Activated naive CD4-positive, alpha-beta T cell treated with anti-CD3 and anti-CD28 coated beads, Interleukin-2, amount 50 U/mL, for 16 hours (primary cell): ENCODE results near the gene DUS2.
"Not testable (repeated sequence)": the region's sequence is repeated elsewhere in the genome, so short reads cannot be mapped to it uniquely, and the experiment has no call there.

Experiments used
- DNase-seq: peaks from one replicate; pipeline ENCODE4 v3.0.0-alpha.2; 2020

Gene DUS2

DNA sequence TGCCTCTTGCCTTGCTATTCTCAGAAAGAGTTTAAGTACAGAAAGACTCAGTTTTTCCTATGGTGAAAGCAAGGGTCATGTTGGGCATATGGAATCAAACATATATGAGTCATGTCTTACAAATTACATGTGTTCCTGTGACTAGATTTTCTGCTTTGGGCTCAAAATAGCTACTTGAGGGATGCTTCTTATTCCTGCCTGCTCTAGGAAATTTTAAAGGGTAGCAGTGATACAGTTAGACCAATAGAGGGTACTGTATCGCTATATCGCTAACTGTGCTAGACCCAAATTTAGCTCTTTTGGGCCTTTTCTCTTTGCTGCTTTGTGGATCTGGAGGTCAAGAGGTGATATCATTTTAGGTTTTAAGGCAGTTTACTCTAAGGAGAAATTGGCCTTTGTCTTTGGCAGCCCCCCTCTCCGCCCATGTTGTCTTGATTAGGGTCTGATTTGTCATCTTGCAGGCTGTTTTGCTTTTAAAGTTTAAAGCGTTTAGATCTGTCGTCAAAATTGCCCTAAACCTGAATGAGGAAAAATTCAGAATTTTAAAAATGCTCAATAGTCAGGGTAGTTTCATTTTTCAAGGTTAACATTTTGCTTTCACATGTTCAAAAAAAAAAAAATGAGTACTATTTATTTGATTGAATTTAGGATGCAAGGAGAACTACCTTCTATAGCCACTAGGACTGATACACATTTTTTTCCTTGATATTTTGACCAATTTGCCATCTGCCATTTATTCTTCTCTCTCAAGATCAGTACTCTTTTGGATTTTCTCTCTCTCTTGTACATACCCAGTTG is 70.9 kb downstream of the DUS2 start:
- DNase-seq: no peak

- no peak for DNase-seq
Measured at GRCh38 chr16:68094614-68094934, 71.5 kb downstream of the DUS2 start.

DNA sequence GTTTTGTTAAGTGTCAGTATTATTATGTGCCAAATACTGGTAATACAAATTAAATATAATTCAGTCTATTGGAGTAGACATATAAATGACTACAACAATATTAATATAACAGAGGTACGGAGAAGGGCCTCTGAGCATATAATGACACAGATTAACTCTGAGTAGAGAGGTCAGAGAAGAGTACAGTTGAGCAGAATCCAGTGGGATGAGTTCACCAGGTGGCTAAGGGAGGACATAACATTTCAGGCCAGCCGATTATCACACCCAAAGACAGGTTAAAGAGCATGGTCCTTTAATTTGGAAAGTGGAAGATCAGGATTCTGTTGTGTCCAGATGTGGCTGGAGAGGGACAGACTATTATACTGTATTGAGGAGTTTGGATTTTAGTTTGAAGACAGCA is 73.4 kb downstream of the DUS2 start:
- DNase-seq: no peak

DNA sequence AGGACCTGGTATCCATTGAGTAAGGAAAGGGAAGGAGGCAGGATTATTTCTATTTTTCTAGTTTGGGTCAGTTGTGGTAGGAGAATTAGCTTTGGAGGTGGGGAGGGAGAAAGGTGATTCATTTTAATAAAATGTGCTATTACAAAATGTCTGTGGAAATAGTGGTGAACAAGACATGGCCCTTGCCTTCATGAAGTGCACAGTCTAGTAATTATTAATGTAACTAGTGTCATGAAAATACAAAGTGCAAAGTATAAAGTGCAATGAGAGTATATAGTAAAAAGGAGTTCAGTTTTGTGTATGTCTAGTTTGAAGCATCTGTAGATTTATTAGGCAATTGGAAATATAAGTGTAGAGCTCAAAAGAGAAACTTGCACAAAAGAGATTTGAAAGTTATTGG is 74.0 kb downstream of the DUS2 start:
- DNase-seq: no peak

DNA sequence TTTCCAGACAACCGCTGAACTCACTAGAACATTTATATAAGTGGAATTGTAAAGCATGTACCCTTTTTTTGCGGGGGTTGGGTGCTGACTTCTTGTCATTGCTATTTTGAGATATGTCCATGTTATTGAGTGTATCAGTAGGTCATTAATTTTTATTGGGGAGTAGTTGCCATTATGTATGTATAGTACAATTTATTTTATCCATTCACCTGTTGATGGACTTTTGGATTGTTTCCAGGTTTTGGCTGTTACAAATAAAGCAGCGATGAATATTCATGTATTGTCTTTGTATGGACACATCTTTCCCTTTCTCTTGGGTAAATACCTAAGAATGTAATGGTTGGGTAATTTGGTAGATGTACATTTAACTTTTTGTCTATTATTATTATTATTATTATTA is 74.8 kb downstream of the DUS2 start:
- no peak for DNase-seq

DNA sequence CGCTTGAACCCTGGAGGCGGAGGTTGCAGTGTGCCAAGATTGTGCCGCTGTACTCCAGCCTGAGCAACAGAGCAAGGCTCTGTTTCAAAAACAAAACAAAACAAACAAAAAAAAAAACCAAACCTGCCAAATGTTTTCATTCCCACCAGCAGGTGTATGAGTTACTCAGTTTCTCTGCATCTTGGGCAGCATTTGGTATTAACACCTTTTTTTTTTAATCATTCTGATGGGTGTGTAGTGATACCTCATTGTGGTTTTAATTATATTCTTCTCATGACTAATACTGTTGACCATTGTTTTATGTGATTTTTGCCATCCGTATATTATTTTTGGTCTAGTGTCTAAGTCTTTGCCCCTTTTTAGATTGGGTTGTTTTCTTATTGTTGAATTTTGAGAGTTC is 77.4 kb downstream of the DUS2 start:
- no peak for DNase-seq

GRCh38 chr16:68105611-68106010 is 82.5 kb downstream of the DUS2 start:
- no peak for DNase-seq

- DNase-seq: not testable (repeated sequence)
Measured at GRCh38 chr16:68107230-68107928, 84.3 kb downstream of the DUS2 start.

DNA sequence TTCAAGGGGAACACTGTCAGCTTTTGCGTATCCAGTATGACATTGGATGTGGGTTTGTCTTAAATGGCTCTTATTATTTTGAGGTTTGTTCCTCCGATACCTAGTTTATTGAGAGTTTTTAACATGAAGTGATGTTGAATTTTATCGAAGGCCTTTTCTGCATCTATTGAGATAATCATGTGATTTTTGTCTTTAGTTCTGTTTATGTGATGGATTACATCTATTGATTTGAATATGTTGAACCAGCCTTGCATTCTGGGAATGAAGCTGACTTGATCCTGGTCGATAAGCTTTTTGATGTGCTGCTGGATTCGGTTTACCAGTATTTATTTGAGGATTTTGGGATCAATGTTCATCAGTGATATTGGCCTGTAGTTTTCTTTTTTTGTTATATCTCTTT is 86.1 kb downstream of the DUS2 start:
- not testable (repeated sequence) for DNase-seq

DNA sequence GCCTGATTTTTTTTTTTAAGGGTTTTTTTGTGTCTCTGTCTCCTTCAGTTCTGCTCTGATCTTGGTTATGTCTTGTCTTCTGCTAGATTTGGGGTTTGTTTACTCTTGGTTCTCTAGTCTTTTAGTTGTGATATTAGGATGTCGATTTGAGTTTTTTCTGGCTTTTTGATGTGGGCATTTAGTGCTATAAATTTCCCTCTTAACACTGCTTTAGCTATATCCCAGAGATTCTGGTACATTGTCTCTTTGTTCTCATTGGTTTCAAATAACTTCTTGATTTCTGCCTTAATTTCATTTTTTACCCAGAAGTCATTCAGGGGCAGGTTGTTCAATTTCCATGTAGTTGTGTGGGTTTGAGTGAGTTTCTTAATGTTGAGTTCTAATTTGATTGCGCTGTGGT is 87.5 kb downstream of the DUS2 start:
- DNase-seq: not testable (repeated sequence)

DNA sequence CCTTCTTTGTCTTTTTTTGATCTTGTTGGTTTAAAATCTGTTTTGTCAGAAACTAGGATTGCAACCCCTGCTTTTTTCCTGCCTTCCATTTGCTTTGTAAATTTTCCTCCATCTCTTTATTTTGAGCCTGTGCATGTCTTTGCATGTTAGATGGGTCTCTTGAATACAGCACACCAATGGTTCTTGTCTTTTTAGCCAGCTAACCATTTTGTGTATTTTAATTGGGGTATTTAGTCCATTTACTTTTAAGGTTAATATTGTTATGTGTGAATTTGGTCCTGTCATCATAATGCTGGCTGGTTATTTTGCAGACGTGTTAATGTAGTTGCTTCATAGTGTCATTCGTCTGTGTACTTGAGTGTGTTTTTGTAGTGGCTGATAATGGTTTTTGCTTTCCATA is 88.3 kb downstream of the DUS2 start:
- no peak for DNase-seq

GRCh38 chr16:68113059-68113761 is 90.1 kb downstream of the DUS2 start:
- no peak for DNase-seq

DNA sequence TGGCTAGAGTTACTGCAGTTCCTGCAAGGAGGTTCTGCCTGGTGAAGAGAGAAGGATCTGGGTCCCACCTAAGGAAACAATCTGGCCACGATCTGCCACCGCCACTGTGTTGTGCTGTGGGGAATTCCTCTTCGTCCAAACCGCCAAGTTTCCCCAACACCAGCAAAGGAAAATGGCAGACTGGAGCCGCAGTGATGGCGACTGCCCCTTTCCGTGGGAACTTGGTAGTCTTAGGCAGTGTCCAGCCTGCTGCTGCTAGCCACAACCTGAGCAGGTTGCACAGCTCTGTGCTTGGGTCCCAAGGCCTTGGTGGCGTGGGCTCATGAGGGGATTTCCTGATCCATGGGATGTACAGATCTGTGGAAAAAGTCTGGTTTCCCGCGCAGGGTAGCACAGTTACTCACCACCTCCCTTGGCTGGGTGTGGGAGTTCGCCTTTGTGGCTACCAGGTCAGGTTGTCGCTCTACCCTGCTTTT is 90.7 kb downstream of the DUS2 start:
- DNase-seq: no peak

- DNase-seq: not testable (repeated sequence)
Measured at GRCh38 chr16:68114939-68115338, 91.9 kb downstream of the DUS2 start.

- DNase-seq: no peak
Measured at GRCh38 chr16:68115851-68116250, 92.8 kb downstream of the DUS2 start.

- no peak for DNase-seq
Measured at GRCh38 chr16:68116256-68116867, 93.3 kb downstream of the DUS2 start.

GRCh38 chr16:68117884-68118283 is 94.8 kb downstream of the DUS2 start:
- no peak for DNase-seq

DNA sequence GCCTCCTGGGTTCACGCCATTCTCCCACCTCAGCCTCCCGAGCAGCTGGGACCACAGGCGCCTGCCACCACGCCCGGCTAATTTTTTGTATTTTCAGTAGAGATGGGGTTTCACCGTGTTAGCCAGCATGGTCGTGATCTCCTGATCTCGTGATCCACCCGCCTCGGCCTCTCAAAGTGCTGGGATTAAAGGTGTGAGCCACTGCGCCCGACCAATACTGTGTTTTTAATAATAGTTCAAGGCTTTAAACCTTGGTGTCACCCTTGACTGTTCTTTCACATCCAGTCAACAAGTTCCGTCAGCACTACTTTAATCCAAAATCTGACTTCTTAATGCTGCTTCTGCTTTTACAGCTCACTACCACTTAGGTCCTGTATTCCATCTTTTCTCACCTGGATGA is 95.9 kb downstream of the DUS2 start:
- DNase-seq: not testable (repeated sequence)

DNA sequence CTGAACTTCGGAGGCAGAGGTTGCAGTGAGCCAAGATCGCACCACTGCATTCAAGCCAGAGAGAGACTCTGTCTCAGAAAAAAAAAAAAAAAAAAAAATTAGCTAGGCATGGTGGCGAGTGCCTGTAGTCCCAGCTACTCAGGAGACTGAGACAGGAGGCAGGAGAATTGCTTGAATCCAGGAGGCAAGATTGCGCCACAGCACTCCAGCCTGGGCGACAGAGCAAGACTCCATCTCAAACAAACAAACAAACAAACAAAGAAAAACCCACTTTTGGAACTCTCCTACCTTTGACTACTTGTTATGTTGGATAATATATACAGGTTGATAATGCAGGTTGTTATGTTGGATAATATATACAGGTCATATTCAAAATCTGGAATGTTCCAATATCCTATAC is 97.4 kb downstream of the DUS2 start:
- not testable (repeated sequence) for DNase-seq

- DNase-seq: no peak
Measured at GRCh38 chr16:68126395-68126794, 103.3 kb downstream of the DUS2 start.

- DNase-seq: no peak
Measured at GRCh38 chr16:68128577-68129305, 105.7 kb downstream of the DUS2 start.
